Neural progenitor cell (in vitro differentiated cells): ENCODE measurements around the gene CRYBG3.

Source experiments
- EZH2 ChIP-seq: fragments of 200-600 bp; sonication (generic); IDR thresholded peaks from 2 replicates; pipeline ENCODE4 v1.6.1; 2017; ENCODE audit warnings: antibody characterized with exemption, mild to moderate bottlenecking, moderate library complexity
- EZH2phosphoT487 ChIP-seq: fragments of 200-600 bp; sonication (generic); IDR thresholded peaks from 2 replicates; pipeline ENCODE4 v1.6.1; 2017; ENCODE audit warnings: antibody characterized with exemption
- TF ChIP-seq, protein P1 (sequence below): fragments of 200-600 bp; sonication (generic); IDR thresholded peaks from 2 replicates; pipeline ENCODE4 v1.5.1; 2017; ENCODE audit warnings: antibody characterized with exemption, mild to moderate bottlenecking

DNA sequence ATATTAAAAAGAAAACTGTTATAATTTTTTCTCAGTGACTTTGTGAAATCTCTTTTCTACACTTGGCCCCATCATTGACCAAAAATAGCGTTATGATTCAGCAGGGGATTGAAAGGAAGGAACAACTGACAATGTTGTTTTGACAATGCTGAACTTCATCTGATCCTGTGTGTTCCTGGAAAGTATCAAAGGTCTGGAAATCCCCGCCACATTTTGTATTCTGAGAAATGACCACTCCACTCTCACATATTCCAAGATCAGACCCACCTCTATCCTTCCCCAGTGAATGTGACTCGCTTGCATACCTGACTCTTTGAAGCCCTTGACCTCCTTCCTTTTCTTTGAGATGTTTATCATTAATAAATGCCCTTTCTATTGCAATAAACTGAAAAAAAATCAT is 160.1 kb downstream of the CRYBG3 start:
- TF ChIP-seq, protein P1, sequence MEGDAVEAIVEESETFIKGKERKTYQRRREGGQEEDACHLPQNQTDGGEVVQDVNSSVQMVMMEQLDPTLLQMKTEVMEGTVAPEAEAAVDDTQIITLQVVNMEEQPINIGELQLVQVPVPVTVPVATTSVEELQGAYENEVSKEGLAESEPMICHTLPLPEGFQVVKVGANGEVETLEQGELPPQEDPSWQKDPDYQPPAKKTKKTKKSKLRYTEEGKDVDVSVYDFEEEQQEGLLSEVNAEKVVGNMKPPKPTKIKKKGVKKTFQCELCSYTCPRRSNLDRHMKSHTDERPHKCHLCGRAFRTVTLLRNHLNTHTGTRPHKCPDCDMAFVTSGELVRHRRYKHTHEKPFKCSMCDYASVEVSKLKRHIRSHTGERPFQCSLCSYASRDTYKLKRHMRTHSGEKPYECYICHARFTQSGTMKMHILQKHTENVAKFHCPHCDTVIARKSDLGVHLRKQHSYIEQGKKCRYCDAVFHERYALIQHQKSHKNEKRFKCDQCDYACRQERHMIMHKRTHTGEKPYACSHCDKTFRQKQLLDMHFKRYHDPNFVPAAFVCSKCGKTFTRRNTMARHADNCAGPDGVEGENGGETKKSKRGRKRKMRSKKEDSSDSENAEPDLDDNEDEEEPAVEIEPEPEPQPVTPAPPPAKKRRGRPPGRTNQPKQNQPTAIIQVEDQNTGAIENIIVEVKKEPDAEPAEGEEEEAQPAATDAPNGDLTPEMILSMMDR: no peak
- TF ChIP-seq EZH2phosphoT487 (no peak), EZH2 (no peak)
